Regular cardiac myocyte (primary cell): Measurements from ENCODE around the gene MYLK3. TPM values are rescaled to one million over a fixed set of nuclear protein-coding genes. Genes with fewer than 3 reads are reported as not detected.

ENCODE experiments used
- total RNA-seq: library from RNA; depleted of rRNA; stranded (reverse); fragments of >200 nt; gene quantifications from 2 replicates; pipeline ENCODE4 v1.2.3, GENCODE V29; 2014

The MYLK3 gene
- total RNA-seq: 0.19 and 0.56 TPM in 2 replicates

DNA sequence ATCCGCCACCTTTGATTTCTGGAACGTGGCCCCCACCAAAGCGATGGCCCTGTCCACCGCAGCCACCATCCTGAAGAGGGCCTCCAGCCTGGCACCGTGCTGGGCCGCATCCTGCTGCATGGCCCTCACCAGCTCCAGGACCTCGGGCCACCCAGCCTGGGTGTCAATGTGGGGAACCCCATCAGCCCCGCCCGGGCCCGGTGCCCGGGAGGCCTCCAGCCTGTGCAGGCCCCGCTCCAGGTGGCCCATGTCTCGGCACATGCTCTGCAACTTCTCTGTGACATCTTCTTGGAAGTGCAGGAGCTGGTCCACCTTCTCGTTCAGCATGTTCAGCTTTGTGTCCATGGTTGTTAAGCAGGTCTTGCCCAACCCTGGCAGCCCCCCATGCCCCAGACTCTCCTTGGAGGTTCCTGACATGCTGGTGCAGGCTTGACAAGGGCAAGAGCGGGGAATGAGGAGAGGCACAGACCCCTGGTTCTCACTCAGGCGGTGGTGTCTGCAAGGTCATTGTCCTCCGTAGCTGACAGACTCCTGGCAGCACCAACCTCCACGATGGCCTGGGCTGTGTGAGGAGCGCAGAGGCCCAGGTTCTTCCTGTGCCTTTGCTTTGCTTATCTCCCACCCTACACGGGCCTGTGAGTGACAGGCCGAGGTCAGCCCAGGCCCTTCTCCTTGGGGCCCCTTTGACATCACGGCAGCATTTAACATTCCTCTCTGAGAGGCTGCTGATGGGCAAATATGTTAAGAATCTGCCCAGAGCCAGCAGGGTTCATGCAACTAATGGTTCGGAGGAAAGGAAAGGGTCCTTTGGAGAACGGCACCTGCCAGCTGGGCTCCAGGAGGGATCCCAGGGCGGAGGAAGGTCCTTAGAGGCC, at the start of gene MYLK3:
MYLK3 (minus strand) TSS at position 568 of the 875 bp plus-strand sequence; CDS start at position 417, 151 bp downstream.

GRCh38 chr16:46689365-46690280, 58.5 kb downstream of the MYLK3 start, which contains the start of gene ORC6:
ORC6 (plus strand) TSS chr16:46689659; CDS start chr16:46689706, 47 bp downstream.

GRCh38 chr16:46688654-46689364, 59.3 kb downstream of the MYLK3 start, which contains the start of gene VPS35:
VPS35 (minus strand) TSS chr16:46689178; CDS start chr16:46689133, 45 bp downstream.

Other genes starting within 250 kb of the MYLK3 start
- gene SHCBP1, start 127.0 kb downstream of the MYLK3 start, total RNA-seq: 5.6 and 77.5 TPM in 2 replicates
- 144 and 158 TPM in 2 replicates for gene VPS35, start 59.2 kb downstream of the MYLK3 start, total RNA-seq
- 3.4 and 20.7 TPM in 2 replicates for gene ORC6, start 58.7 kb downstream of the MYLK3 start, total RNA-seq
- 12.3 and 13.0 TPM in 2 replicates for gene C16orf87, start 82.8 kb upstream of the MYLK3 start, total RNA-seq
- gene GPT2, start 136.0 kb upstream of the MYLK3 start, total RNA-seq: 17.2 and 17.4 TPM in 2 replicates
- gene DNAJA2, start 225.3 kb upstream of the MYLK3 start, total RNA-seq: 83.2 and 98.9 TPM in 2 replicates